Left lung (tissue), 10 donors: ENCODE data around the gene FOXA3. TPM values are rescaled to one million over a fixed set of nuclear protein-coding genes. Genes with fewer than 3 reads are reported as not detected.

ENCODE experiments used
- ATAC-seq: fragments of 200-7000 bp; cut with Tn5 transposase; one replicate; pipeline ENCODE4 v1.9.1; 2020; ENCODE audit warnings: moderate library complexity
- DNase-seq, 4 donors: peaks; one replicate each; pipeline ENCODE4 v3.0.0-alpha.2; 2013 to 2020
- H3K27ac ChIP-seq, 2 donors: fragments of 200-600 bp; sonication (generic) in 1 of 2; one replicate each; pipeline versions ENCODE4 v1.5.0 to v1.8.0; 2020 to 2021
- H3K27me3 ChIP-seq, 2 donors: fragments of 200-600 bp; sonication (generic) in 1 of 2; one replicate each; pipeline versions ENCODE4 v1.5.0 to v1.8.0; 2020 to 2021
- H3K36me3 ChIP-seq, 2 donors: fragments of 200-600 bp; sonication (generic) in 1 of 2; one replicate each; pipeline versions ENCODE4 v1.5.0 to v1.8.0; 2020 to 2021
- H3K4me1 ChIP-seq, 2 donors: fragments of 200-600 bp; one replicate each; pipeline ENCODE4 v1.8.0; 2021
- H3K4me3 ChIP-seq, 2 donors: fragments of 200-600 bp; sonication (generic) in 1 of 2; one replicate each; pipeline versions ENCODE4 v1.5.0 to v1.8.0; 2020 to 2021; ENCODE audit warnings: mild to moderate bottlenecking in 1 of 2
- H3K9me3 ChIP-seq, 2 donors: fragments of 200-600 bp; sonication (generic) in 1 of 2; one replicate each; pipeline versions ENCODE4 v1.5.0 to v1.8.0; 2020 to 2021
- CTCF ChIP-seq, 2 donors: fragments of 200-600 bp; sonication (generic) in 1 of 2; IDR thresholded peaks; one replicate each; pipeline versions ENCODE4 v1.5.0 to v1.8.0; 2021; ENCODE audit warnings: antibody characterized with exemption in 2 of 2
- intact Hi-C, 2 donors: fragments of 100-400 bp; cut with DNase I; formaldehyde crosslinking; loops; one replicate each; pipeline versions ENCODE4 v1.11.2 to v1.14.2; 2022
- polyA plus RNA-seq, 6 donors: library from polyadenylated mRNA; unstranded; fragments of 120-200 nt; gene quantifications; one replicate each; pipeline ENCODE4 v1.2.1, GENCODE V29; 2013; ENCODE audit not compliant: insufficient read length in 6 of 6
- total RNA-seq, 2 donors: library from RNA; stranded (reverse); fragmentation: NEBNext Ultra II Directional; extraction: Animal tissue kit (Norgen Biotek cat#: 25700); gene quantifications; one replicate each; pipeline ENCODE4 v1.2.1, GENCODE V29; 2021
- donor health status: DM: no; HTN: yes; CAD: no.
- donor health status: DM: no; HTN: no; CAD: no.

The FOXA3 gene
- total and polyA plus RNA-seq, 8 donors, result 0.45 to 3.1 (median 1.6) TPM

GRCh38 chr19:45883586-45883880 lies 19.4 kb downstream of the FOXA3 start:
- H3K27ac ChIP-seq, result no peak overlapping the region
- ATAC-seq (no peak), DNase-seq (no peak)
- intact Hi-C loops, result no loop called here
- no peak for TF ChIP-seq CTCF (IDR thresholded peaks at IDR 0.05)
- peaks cover 0 to 8% of the 10 kb centered on the region in 2 donors for H3K36me3 ChIP-seq
- H3K9me3 ChIP-seq, result no peaks in the 10 kb centered on the region
- peaks cover 31 to 40% of the 10 kb centered on the region in 2 donors for H3K4me1 ChIP-seq
- no peak overlapping the region for H3K4me3 ChIP-seq
- peaks cover 0 to 8% of the 10 kb centered on the region in 2 donors for H3K27me3 ChIP-seq

DNA sequence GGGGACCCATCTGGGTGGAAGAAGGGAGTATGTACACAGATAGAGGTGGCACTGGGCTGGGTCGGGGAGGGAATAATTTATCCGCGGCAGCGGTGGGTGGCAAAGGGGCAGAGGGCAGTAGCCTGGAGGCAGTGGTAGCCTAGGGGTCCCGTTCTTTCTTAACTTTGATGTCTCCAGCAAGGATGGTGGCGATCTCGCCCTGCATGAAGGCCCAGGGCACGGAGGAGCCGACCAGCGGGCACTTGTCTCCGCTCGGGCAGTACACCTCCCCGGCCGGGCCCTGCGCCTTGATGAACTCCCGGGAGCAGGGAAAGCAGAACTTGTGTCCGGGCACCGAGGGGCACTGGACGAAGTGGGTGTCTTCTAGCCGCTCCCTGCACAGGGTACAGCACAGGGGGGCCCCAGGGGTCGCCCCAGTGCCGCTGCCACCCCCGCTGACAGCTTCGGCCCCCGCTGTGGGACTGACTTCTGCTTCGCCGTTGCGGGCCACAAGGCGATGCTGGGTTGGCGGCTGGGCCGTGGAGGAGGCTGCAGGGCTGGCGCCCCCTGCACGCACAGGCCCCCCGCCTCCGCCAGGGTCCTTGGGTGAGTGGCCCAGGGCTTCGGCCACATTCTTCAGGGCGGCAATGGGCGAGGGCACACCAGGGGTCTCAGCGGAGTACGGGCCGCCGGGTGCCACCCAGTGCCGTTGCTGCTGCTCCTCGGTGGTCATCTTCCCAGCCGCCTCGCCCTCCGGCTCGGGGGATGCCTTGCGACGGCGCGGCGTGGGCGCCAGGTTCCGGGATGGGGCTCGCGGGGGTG lies 20.0 kb downstream of the FOXA3 start:
- DNase-seq (peak in 1 of 4 donors; percentile 81), ATAC-seq (no peak)
- peak overlapping the region in 1 of 2 donors; percentile 91 for H3K4me3 ChIP-seq
- H3K4me1 ChIP-seq, result peaks cover 31 to 40% of the 10 kb centered on the region in 2 donors
- no peaks in the 10 kb centered on the region for H3K9me3 ChIP-seq
- intact Hi-C loops, result no loop called here
- H3K36me3 ChIP-seq, result peaks cover 0 to 8% of the 10 kb centered on the region in 2 donors
- no peak overlapping the region for H3K27ac ChIP-seq
- TF ChIP-seq CTCF (IDR thresholded peaks at IDR 0.05), result no peak
- H3K27me3 ChIP-seq, result peaks cover 0 to 8% of the 10 kb centered on the region in 2 donors

DNA sequence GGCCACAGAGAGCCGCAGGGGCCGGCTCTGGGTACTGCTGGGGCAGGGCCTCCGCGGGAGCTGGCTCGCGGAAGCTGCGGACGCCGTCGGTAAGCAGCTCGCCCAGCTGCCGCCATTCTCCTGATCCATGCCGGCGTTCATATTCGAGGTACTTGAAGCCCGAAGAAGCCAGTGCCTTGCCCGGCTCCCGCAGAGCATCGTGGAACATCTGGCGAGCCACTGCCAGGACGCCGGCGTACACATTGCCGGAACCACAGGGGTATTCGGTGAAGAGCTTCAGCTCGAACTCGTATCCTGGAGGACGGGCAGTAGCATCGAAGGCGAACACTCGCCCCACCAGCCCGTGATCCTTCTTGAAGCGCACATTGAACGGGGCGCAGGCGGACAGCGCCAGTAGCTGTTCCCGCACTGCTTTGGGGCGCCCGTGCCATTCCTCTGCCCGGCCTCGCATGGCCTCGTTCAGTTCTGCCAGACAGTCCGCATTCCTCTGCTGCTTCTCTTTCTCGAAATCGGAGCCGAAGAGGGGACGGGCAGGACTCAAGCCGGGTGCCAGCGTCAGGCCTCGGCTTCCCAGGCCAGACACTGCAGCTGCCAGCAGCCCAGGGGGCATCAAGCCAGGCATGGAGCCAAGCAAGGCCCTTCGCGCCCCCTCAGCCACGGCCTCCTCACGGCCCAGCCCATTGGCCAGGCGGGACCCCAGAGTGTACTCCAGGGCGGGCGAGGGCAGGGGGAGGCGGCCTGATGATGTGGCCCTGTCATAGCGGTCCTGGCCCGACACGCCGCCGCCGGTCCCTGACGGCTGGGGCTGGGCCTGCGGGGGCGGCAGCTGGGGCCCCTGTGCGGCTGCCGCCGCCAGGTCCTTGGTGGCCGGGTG lies 20.8 kb downstream of the FOXA3 start:
- DNase-seq, result peak in 1 of 4 donors; percentile 81

DNA sequence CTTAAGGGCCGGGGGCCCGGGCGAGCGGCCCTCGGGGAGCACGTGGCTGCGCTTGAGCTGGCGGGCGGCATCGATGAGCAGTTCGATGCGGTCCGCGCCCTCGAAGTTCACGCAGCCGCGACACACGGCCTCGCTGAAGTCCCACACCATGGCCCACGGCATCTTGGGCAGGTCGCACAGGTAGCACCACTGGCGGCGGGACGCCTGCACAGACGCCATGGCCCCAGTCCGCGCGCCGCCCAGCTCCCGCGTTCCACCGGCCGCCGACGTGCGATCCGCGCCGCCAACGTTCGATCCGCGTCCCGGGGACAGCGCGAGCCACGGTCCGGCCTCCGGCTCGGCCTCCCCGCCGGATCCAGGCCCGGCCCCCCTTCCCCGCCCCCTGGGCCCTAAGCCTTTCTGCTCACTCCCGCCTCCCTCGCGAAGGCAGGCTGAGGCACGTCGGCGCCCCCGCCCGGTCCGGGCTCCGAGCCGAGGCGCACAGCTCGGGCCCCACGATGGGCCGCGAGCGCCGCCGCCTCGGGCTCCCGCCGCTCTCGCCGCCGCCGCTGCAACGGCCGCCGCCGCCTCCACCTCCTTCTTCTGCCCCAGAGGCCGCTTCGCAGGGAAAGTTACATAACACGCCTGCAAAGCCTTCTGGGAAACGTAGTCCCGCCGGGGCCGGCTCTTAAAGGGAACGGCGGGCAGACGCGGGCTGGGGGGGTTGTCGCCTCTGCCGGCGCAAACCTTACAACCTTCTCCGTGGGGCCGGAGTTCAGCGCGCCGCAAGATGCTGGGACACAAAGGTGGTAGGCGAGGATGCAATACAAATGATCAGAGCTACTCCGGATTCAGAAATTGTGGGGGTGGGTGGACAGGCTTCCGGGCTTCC lies 21.7 kb downstream of the FOXA3 start, which contains the start of gene IRF2BP1:
TSS of gene IRF2BP1 (minus strand) at position 586 of the 871 bp plus-strand sequence. CDS start at position 219, 367 bp downstream.
- Histone ChIP-seq H3K27me3 (no peaks in the 10 kb centered on the region), H3K27ac (peak within 1 kb of the TSS; percentile 86 to 95), H3K36me3 (peaks cover 0 to 16% of the 10 kb centered on the region in 2 donors), H3K4me1 (peaks cover 31 to 40% of the 10 kb centered on the region in 2 donors), H3K4me3 (peak within 1 kb of the TSS; percentile 83 to 91), H3K9me3 (no peaks in the 10 kb centered on the region)
- DNase-seq (peak; percentile 92 to 97 (median 93)), ATAC-seq (peak; percentile 77)
- intact Hi-C loops, result no loop called here
- TF ChIP-seq CTCF (IDR thresholded peaks at IDR 0.05), result peak in 1 of 2 donors; percentile 11

More for the DNA sequence above, 20.8 kb downstream of the FOXA3 start:
- Histone ChIP-seq H3K36me3 (peaks cover 0 to 8% of the 10 kb centered on the region in 2 donors), H3K27ac (peak overlapping the region; percentile 86 to 95), H3K4me3 (peak overlapping the region; percentile 83 to 91), H3K27me3 (peaks cover 0 to 5% of the 10 kb centered on the region in 2 donors), H3K9me3 (no peaks in the 10 kb centered on the region), H3K4me1 (peaks cover 31 to 40% of the 10 kb centered on the region in 2 donors)
- intact Hi-C loops, result no loop called here
- no peak for TF ChIP-seq CTCF (IDR thresholded peaks at IDR 0.05)
- no peak for ATAC-seq
